Anterior cingulate cortex (tissue), 58 donors: ENCODE measurements around the gene GABRA4.

ENCODE experiments used
- DNase-seq, 58 donors: peaks; one replicate each; lab custom pipeline; 2025; lab: John Stamatoyannopoulos, UW

Gene GABRA4

GRCh38 chr4:46993075-46994006, at the start of gene GABRA4:
Gene GABRA4 (minus strand): TSS chr4:46993581. CDS start chr4:46993424, 157 bp downstream.
- DNase-seq, result peak in 47 of 58 donors; percentile 5 to 78 (median 40)

DNA sequence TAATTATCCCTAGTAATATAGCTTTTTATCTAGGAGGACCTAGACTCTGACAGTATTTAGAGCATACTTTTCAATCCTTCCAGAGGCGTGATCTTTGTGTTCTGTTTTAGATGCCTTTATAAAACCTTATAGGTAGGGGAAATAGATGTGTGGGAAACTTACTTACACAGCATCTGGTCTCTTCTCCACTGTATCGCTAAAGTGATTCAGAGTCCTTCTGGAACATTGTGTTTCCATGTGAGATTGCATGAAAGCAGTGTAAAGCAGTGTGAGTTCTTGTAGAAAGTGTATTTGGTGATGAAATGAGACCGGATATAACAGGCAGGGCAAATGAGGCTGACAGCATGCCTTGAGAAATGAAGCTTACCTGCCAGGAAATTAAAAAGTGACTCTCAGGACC, 47.4 kb upstream of the GABRA4 start:
- peak in 3 of 58 donors; percentile 0 to 51 (median 15) for DNase-seq

DNA sequence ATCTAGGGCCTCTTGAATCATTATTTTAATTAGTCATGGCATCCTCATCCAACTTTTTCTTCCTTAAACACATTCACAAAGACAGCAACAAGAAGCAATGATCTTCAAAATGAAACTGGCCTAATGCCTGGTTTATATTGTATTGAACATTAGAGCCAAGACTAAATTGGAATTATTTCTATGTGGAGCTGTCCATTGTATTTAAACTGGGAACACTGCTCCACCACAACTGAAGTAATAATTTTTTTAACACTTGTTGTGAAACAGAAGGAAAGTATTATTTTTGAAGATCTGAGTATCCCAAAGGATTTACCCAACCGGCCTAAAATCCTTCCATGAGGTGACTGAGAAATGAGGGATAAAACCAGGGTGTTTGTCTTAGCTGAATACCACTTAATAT, 44.9 kb upstream of the GABRA4 start:
- DNase-seq, result no peak

- DNase-seq, result peak; percentile 35 to 88 (median 70)
Measured at GRCh38 chr4:47032405-47033106, 39.2 kb upstream of the GABRA4 start.

GRCh38 chr4:47031751-47032404, 38.5 kb upstream of the GABRA4 start:
- peak in 15 of 58 donors; percentile 2 to 66 (median 30) for DNase-seq

- peak in 57 of 58 donors; percentile 10 to 88 (median 67) for DNase-seq
Measured at GRCh38 chr4:47031011-47031678, 37.8 kb upstream of the GABRA4 start, which contains the start of gene GABRB1. Gene GABRB1 (plus strand): TSS chr4:47031567.

GRCh38 chr4:47017494-47017893, 24.1 kb upstream of the GABRA4 start:
- DNase-seq, result no peak

DNA sequence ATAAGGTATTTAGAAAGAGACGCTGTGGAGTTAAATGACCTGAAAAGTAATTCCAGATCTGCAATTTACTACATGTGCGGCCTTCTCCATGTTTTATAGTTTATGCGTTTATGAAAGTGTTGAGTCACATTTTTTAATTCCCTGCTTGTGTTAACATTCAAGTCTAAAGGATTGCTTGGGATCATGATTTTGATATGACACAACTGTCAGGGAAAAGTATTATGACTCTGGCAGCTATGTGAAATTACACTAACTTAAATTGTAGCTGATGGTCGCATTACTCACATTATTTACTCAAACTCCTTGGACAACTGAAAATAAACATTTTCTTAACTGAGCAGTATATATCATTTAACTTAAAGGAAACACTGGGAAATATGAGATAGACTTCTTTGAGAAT, 23.7 kb upstream of the GABRA4 start:
- DNase-seq, result no peak

DNA sequence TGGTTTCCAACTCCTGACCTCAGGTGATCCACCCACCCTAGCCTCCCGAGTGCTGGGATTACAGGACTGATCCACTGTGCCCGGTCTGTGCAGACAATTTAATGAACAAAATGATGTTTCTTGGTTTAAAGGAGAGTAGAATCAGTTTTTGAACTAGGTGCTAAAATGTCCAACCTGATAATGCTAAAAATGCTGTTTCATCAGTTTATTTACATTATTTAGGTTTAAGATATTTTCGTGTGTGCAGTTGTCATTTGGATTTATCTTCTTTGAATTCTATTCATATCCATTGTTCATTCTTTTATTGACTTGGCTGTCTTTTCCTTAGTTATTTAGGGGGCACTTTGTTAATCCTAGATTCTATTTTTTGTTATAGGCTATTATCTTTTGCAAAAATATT, 20.0 kb upstream of the GABRA4 start:
- no peak for DNase-seq

DNA sequence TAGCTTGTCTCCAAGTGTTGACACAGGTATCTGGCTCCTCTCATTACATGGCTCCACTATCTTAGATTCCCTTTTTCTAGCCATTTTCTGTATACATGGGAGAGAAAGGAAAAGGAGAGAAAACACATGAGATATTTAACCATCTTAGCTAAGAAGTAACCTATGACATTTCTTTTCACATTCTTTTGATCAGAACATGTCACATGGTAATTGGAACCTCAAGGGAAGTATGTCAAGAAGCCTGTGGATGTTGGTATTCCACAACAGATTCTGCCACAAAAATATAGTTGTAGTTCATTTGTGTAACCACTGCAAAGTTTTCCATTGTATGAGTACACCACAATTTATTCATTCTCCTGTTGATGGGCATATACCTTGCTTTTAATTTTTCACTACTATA, 19.3 kb upstream of the GABRA4 start:
- DNase-seq, result no peak

- no peak for DNase-seq
Measured at GRCh38 chr4:47010912-47011446, 17.6 kb upstream of the GABRA4 start.

GRCh38 chr4:47010347-47010911, 17.0 kb upstream of the GABRA4 start:
- DNase-seq, result no peak

- no peak for DNase-seq
Measured at GRCh38 chr4:47002580-47002979, 9.2 kb upstream of the GABRA4 start.

DNA sequence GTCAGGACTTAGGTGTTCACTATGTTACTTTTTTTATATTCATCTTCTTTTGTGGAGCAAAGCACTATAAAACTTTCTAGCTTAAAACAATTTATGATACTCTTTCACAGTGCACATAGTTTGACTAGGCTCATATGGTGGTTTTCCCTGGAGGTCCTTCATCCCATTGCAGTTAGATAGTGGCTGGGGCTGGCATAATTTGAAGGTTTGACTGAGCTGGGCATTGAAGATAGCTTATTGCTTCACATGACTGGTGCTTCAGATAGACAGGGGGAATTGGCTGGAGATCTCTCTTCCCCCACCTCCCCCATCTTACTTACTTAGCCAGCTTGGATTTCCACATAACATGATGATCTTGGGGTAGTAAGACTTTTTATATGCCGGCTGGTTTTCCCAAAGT, 7.0 kb upstream of the GABRA4 start:
- DNase-seq, result no peak

DNA sequence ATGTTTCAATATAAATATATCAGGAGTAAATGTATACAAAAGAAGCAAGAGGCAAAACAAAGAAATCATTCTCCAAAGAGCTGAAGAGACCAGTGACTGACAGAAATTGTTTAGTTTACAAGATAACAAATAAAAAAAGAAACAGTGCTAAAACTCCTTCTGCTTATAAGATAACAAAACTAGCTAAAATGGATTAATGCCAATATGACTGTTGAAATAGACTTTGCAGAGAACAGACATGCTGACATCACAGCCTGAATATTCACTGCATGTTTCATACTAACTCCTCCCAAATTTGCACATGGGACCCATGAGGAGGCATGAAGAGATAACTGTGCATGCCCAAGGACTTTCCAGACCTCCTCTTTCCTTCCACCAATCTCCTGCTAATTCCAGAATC, 6.2 kb upstream of the GABRA4 start:
- DNase-seq, result no peak

DNA sequence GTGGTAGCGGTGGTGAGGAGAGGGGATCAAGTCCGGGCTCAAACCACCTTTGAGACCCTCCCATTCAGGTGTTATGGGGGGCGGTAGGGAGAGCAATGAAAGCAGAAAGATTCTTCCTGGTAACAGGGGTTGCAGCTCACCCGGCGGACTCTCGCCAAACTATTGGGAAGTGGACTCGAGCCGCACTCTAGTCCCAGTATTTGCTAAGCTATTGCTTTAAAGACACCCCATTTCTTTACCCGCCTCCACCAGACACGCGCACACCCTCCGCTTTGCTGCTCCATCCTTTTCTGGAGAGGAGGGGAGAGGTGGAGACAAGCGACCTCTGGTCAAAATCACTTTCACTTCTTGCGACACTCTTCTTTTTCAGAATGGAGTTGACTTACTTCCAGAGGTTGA, 625 bp upstream of the GABRA4 start:
- DNase-seq, result peak in 12 of 58 donors; percentile 1 to 66 (median 18)

GRCh38 chr4:46992338-46992737, 1.0 kb downstream of the GABRA4 start:
- DNase-seq, result peak in 6 of 58 donors; percentile 8 to 41 (median 23)

DNA sequence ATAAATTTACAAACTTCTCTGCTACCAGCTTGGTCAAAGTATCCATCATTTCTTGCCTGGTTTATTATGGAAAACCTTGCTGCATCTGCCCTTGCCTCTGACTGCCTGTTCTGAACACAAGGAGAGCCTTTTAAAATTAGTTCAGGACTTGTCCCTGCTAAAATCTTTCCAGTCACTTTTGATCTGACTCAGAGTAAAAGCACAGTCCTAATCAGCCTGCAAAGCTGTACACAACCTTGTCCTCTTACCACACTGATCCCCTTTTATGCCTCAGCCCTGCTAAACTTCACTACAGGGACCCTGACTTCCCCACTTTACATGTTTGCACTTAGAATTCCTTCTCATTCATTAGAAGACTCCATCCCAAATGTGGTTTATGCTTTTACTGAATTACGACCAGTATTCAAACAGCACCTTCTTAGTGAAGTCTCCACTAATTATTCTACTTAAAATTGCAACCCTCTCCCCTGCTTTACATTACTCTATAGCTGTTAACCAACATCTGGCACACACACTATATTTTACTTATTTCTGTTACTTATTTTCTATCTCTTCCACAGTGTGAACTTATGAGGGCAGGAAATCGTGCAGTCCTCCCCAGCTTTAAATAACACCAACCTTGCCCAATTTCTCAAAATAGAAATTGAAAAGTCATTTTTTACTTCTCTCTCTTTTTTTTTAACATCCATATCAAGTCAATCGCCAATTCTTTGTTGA, 6.3 kb downstream of the GABRA4 start:
- no peak for DNase-seq

GRCh38 chr4:46984781-46985180, 8.6 kb downstream of the GABRA4 start:
- no peak for DNase-seq
